Osteoblast (primary cell): ENCODE data around the gene STAC3. TPM values are rescaled to one million over a fixed set of nuclear protein-coding genes. Genes with fewer than 3 reads are reported as not detected.

Source experiments
- DNase-seq: peaks from one replicate; pipeline ENCODE4 v3.0.0; 2011; ENCODE audit warnings: low spot score, mixed read lengths; ENCODE audit not compliant: insufficient read length; ENCODE audit errors: missing footprints
- H2AFZ ChIP-seq: 2 replicates; pipeline ENCODE4 v1.6.0; 2011; ENCODE audit warnings: mild to moderate bottlenecking, low read length
- H3K27ac ChIP-seq: 2 replicates; pipeline ENCODE4 v1.5.1; 2011; ENCODE audit warnings: mild to moderate bottlenecking, low read depth, low read length, moderate library complexity
- H3K27me3 ChIP-seq: 2 replicates; pipeline ENCODE4 v1.6.0; 2012; ENCODE audit warnings: mild to moderate bottlenecking, control low read depth, inconsistent platforms, low read length, moderate library complexity; ENCODE audit not compliant: insufficient read depth
- H3K36me3 ChIP-seq: 2 replicates; pipeline ENCODE4 v1.5.1; 2011; ENCODE audit warnings: mild to moderate bottlenecking, low read length, control low read depth, moderate library complexity; ENCODE audit not compliant: insufficient read depth
- H3K4me1 ChIP-seq: 2 replicates; pipeline ENCODE4 v1.5.1; 2011; ENCODE audit warnings: mild to moderate bottlenecking, low read length, control low read depth, moderate library complexity; ENCODE audit not compliant: insufficient read depth
- H3K4me2 ChIP-seq: 2 replicates; pipeline ENCODE4 v1.6.0; 2011; ENCODE audit warnings: mild to moderate bottlenecking, low read length; ENCODE audit not compliant: insufficient read depth
- H3K4me3 ChIP-seq: fragments of 200-600 bp; sonication (generic); 3 replicates; pipeline ENCODE4 v1.5.1; 2012; ENCODE audit warnings: mild to moderate bottlenecking, low read length, inconsistent platforms; ENCODE audit not compliant: insufficient read depth
- H3K79me2 ChIP-seq: 2 replicates; pipeline ENCODE4 v1.6.0; 2012; ENCODE audit warnings: mild to moderate bottlenecking, low read length, control low read depth, inconsistent platforms; ENCODE audit not compliant: insufficient read depth
- H3K9me3 ChIP-seq: 2 replicates; pipeline ENCODE4 v1.5.1; 2011; ENCODE audit warnings: low read depth, low read length, control low read depth
- H4K20me1 ChIP-seq: 2 replicates; pipeline ENCODE4 v1.6.0; 2012; ENCODE audit warnings: mild to moderate bottlenecking, low read length, control low read depth; ENCODE audit not compliant: insufficient read depth
- CTCF ChIP-seq: IDR thresholded peaks from 2 replicates; pipeline ENCODE4 v1.5.1; 2011; ENCODE audit warnings: mild to moderate bottlenecking, low read depth, low read length, moderate library complexity; ENCODE audit errors: extremely low read depth
- total RNA-seq: library from RNA; depleted of rRNA; stranded (reverse); fragments of >200 nt; gene quantifications from 2 replicates; pipeline ENCODE4 v1.2.3, GENCODE V29; 2012

STAC3 gene
- total RNA-seq, 1 donor, result 0.36 TPM

- Histone ChIP-seq H3K27ac (no peak overlapping the region), H3K4me2 (no peak overlapping the region), H3K36me3 (peaks cover 43% of the 10 kb centered on the region), H3K9me3 (no peaks in the 10 kb centered on the region), H3K4me3 (no peak overlapping the region), H2AFZ (no peak overlapping the region), H3K79me2 (no peaks in the 10 kb centered on the region), H4K20me1 (no peaks in the 10 kb centered on the region), H3K27me3 (no peaks in the 10 kb centered on the region), H3K4me1 (peaks cover 4% of the 10 kb centered on the region)
- TF ChIP-seq CTCF, result no peak
- DNase-seq, result no peak
These were observed 15.7 kb upstream of the STAC3 start for GRCh38 chr12:57266681-57267080.

- DNase-seq, result no peak
- Histone ChIP-seq H3K9me3 (no peaks in the 10 kb centered on the region), H3K4me3 (no peak overlapping the region), H4K20me1 (peaks cover 3% of the 10 kb centered on the region), H3K27me3 (no peaks in the 10 kb centered on the region), H3K4me2 (no peak overlapping the region), H3K27ac (no peak overlapping the region), H3K79me2 (no peaks in the 10 kb centered on the region), H3K36me3 (peaks cover 48% of the 10 kb centered on the region), H2AFZ (no peak overlapping the region), H3K4me1 (peaks cover 8% of the 10 kb centered on the region)
- no peak for TF ChIP-seq CTCF
These were observed 12.1 kb upstream of the STAC3 start for GRCh38 chr12:57263096-57263495.

GRCh38 chr12:57262126-57262822 lies 11.3 kb upstream of the STAC3 start:
- no peak for TF ChIP-seq CTCF
- Histone ChIP-seq H4K20me1 (peaks cover 3% of the 10 kb centered on the region), H3K36me3 (peaks cover 48% of the 10 kb centered on the region), H3K4me2 (no peak overlapping the region), H3K27ac (no peak overlapping the region), H3K27me3 (no peaks in the 10 kb centered on the region), H3K4me3 (no peak overlapping the region), H3K9me3 (no peaks in the 10 kb centered on the region), H3K79me2 (no peaks in the 10 kb centered on the region), H2AFZ (no peak overlapping the region), H3K4me1 (peaks cover 8% of the 10 kb centered on the region)
- no peak for DNase-seq

- Histone ChIP-seq H3K27ac (no peak overlapping the region), H4K20me1 (peaks cover 3% of the 10 kb centered on the region), H3K4me3 (no peak overlapping the region), H3K9me3 (no peaks in the 10 kb centered on the region), H3K79me2 (no peaks in the 10 kb centered on the region), H2AFZ (no peak overlapping the region), H3K27me3 (no peaks in the 10 kb centered on the region), H3K36me3 (peaks cover 49% of the 10 kb centered on the region), H3K4me1 (peaks cover 8% of the 10 kb centered on the region), H3K4me2 (no peak overlapping the region)
- DNase-seq, result no peak
- no peak for TF ChIP-seq CTCF
These were observed 10.5 kb upstream of the STAC3 start for GRCh38 chr12:57261428-57261865.
